ENCODE results near the gene OXCT1. TPM values are rescaled to one million over a fixed set of nuclear protein-coding genes. Genes with fewer than 3 reads are reported as not detected.
A peak's percentile ranks its signal among the peaks of the same experiment; 100 is the strongest.
"Not testable (repeated sequence)": the region's sequence is repeated elsewhere in the genome, so short reads cannot be mapped to it uniquely, and the experiment has no call there.

Gene OXCT1
- total and polyA plus RNA-seq, 2 experiments from 2014 or later, result 12.4 to 16.9 TPM

- H3K27me3 ChIP-seq, result no peaks in the 10 kb centered on the region
- TF ChIP-seq EZH2phosphoT487 (IDR thresholded peaks at IDR 0.05; ENCODE audit: low read depth, severe bottlenecking, unreplicated experiment) (no peak), CTCF (IDR thresholded peaks at IDR 0.05; ENCODE audit: poor library complexity) (no peak), EZH2 (IDR thresholded peaks at IDR 0.05; ENCODE audit: borderline replicate concordance) (no peak)
- H3K9me2 ChIP-seq (replicated peaks; ENCODE audit: insufficient read depth), result no peaks in the 10 kb centered on the region
- no peaks in the 10 kb centered on the region for H3K36me3 ChIP-seq (replicated peaks; ENCODE audit: insufficient read depth, low read depth)
- H3K4me1 ChIP-seq (ENCODE audit: insufficient read depth), result no peaks in the 10 kb centered on the region
- H3K4me2 ChIP-seq, result no peak overlapping the region
- H2AFZ ChIP-seq, result no peak overlapping the region
- H4K20me1 ChIP-seq (ENCODE audit: insufficient read depth, poor library complexity, severe bottlenecking), result no peaks in the 10 kb centered on the region
- no peak overlapping the region for H3K27ac ChIP-seq
- H3K79me2 ChIP-seq, result no peaks in the 10 kb centered on the region
- no peaks in the 10 kb centered on the region for H3K9me3 ChIP-seq (ENCODE audit: low read depth)
- no peak overlapping the region for H3K4me3 ChIP-seq
- DNase-seq (ENCODE audit: low spot score), result no peak
Observed at GRCh38 chr5:41735213-41735612, 135.0 kb downstream of the OXCT1 start.

GRCh38 chr5:41729381-41729780 lies 140.8 kb downstream of the OXCT1 start:
- not testable (repeated sequence) for H3K27me3 ChIP-seq; H3K9me3 ChIP-seq (ENCODE audit: low read depth); H3K4me2 ChIP-seq; H3K79me2 ChIP-seq; H3K36me3 ChIP-seq (replicated peaks; ENCODE audit: insufficient read depth, low read depth); DNase-seq (ENCODE audit: low spot score); H3K9me2 ChIP-seq (replicated peaks; ENCODE audit: insufficient read depth); H2AFZ ChIP-seq; H3K4me1 ChIP-seq (ENCODE audit: insufficient read depth); H4K20me1 ChIP-seq (ENCODE audit: insufficient read depth, poor library complexity, severe bottlenecking); H3K4me3 ChIP-seq; H3K27ac ChIP-seq
- 97% methylated on average over 5 of the region's 5 CpGs for WGBS (ENCODE audit: low lambda C conversion rate, missing lambda C conversion rate)

- no peak for DNase-seq (ENCODE audit: low spot score)
- Histone ChIP-seq H3K27ac (no peak overlapping the region), H4K20me1 (ENCODE audit: insufficient read depth, poor library complexity, severe bottlenecking) (no peaks in the 10 kb centered on the region), H3K9me2 (replicated peaks; ENCODE audit: insufficient read depth) (no peaks in the 10 kb centered on the region), H3K79me2 (no peaks in the 10 kb centered on the region), H3K4me2 (no peak overlapping the region), H3K27me3 (no peaks in the 10 kb centered on the region), H3K9me3 (ENCODE audit: low read depth) (no peaks in the 10 kb centered on the region), H3K4me1 (ENCODE audit: insufficient read depth) (no peaks in the 10 kb centered on the region), H3K4me3 (no peak overlapping the region), H3K36me3 (replicated peaks; ENCODE audit: insufficient read depth, low read depth) (no peaks in the 10 kb centered on the region), H2AFZ (no peak overlapping the region)
- WGBS (ENCODE audit: low lambda C conversion rate, missing lambda C conversion rate), result 89% methylated on average over 4 of the region's 4 CpGs
- TF ChIP-seq EZH2phosphoT487 (IDR thresholded peaks at IDR 0.05; ENCODE audit: low read depth, severe bottlenecking, unreplicated experiment), result no peak
Observed at GRCh38 chr5:41728281-41728680, 141.9 kb downstream of the OXCT1 start.

- no peak overlapping the region for H2AFZ ChIP-seq
- H3K9me2 ChIP-seq (replicated peaks; ENCODE audit: insufficient read depth), result no peaks in the 10 kb centered on the region
- H3K4me1 ChIP-seq (ENCODE audit: insufficient read depth), result no peaks in the 10 kb centered on the region
- no peaks in the 10 kb centered on the region for H3K27me3 ChIP-seq
- no peak overlapping the region for H3K4me3 ChIP-seq
- no peaks in the 10 kb centered on the region for H3K36me3 ChIP-seq (replicated peaks; ENCODE audit: insufficient read depth, low read depth)
- H3K4me2 ChIP-seq, result no peak overlapping the region
- WGBS (ENCODE audit: low lambda C conversion rate, missing lambda C conversion rate), result 91% methylated on average over 3 of the region's 3 CpGs
- no peak overlapping the region for H3K27ac ChIP-seq
- H4K20me1 ChIP-seq (ENCODE audit: insufficient read depth, poor library complexity, severe bottlenecking), result no peaks in the 10 kb centered on the region
- TF ChIP-seq CTCF (IDR thresholded peaks at IDR 0.05; ENCODE audit: poor library complexity) (peak; percentile 10), EZH2phosphoT487 (IDR thresholded peaks at IDR 0.05; ENCODE audit: low read depth, severe bottlenecking, unreplicated experiment) (no peak), EZH2 (IDR thresholded peaks at IDR 0.05; ENCODE audit: borderline replicate concordance) (no peak)
- no peak for DNase-seq (ENCODE audit: low spot score)
- H3K9me3 ChIP-seq (ENCODE audit: low read depth), result no peaks in the 10 kb centered on the region
- H3K79me2 ChIP-seq, result no peaks in the 10 kb centered on the region
Observed at GRCh38 chr5:41722359-41722950, 147.8 kb downstream of the OXCT1 start.
